Parathyroid adenoma (tissue), 2 donors: Measurements from ENCODE around the gene SEMA3A.

Experiments
- H2AFZ ChIP-seq: fragments of 300-600 bp; sonication (generic); one replicate; pipeline ENCODE4 v1.7.0; 2017; ENCODE audit warnings: antibody characterized with exemption, mild to moderate bottlenecking
- H3K27ac ChIP-seq: fragments of 300-600 bp; sonication (generic); one replicate; pipeline ENCODE4 v1.7.0; 2017
- H3K27me3 ChIP-seq: fragments of 300-600 bp; sonication (generic); one replicate; pipeline ENCODE4 v1.7.0; 2017; ENCODE audit warnings: low read length; ENCODE audit not compliant: control insufficient read depth, insufficient read depth
- H3K36me3 ChIP-seq: fragments of 300-600 bp; sonication (generic); one replicate; pipeline ENCODE4 v1.7.0; 2017; ENCODE audit warnings: low read length; ENCODE audit not compliant: control insufficient read depth, insufficient read depth
- H3K4me1 ChIP-seq: fragments of 300-600 bp; sonication (generic); one replicate; pipeline ENCODE4 v1.7.0; 2017; ENCODE audit warnings: control low read depth
- H3K4me2 ChIP-seq: fragments of 300-600 bp; sonication (generic); one replicate; pipeline ENCODE4 v1.7.0; 2017; ENCODE audit warnings: low read length
- H3K4me3 ChIP-seq: fragments of 300-600 bp; sonication (generic); one replicate; pipeline ENCODE4 v1.7.0; 2017; ENCODE audit warnings: low read depth, low read length
- H3K79me2 ChIP-seq: fragments of 300-600 bp; sonication (generic); one replicate; pipeline ENCODE4 v1.7.0; 2017; ENCODE audit warnings: control low read depth
- H3K9ac ChIP-seq: fragments of 300-600 bp; sonication (generic); one replicate; pipeline ENCODE4 v1.7.0; 2017; ENCODE audit warnings: mild to moderate bottlenecking
- H3K9me3 ChIP-seq: fragments of 300-600 bp; sonication (generic); one replicate; pipeline ENCODE4 v1.7.0; 2017; ENCODE audit warnings: low read length; ENCODE audit not compliant: control insufficient read depth
- CTCF ChIP-seq: fragments of 300-600 bp; sonication (generic); IDR thresholded peaks from one replicate; pipeline ENCODE4 v1.7.0; 2017; ENCODE audit warnings: antibody characterized with exemption, mild to moderate bottlenecking
- donor health status: primary hyperparathyroidism.

SEMA3A gene

GRCh38 chr7:84162584-84162983, 32.0 kb downstream of the SEMA3A start:
- no peak overlapping the region for H2AFZ ChIP-seq
- no peak for TF ChIP-seq CTCF
- no peaks in the 10 kb centered on the region for H3K27me3 ChIP-seq
- no peak overlapping the region for H3K9ac ChIP-seq
- H3K79me2 ChIP-seq: no peaks in the 10 kb centered on the region
- H3K4me2 ChIP-seq: no peak overlapping the region
- H3K9me3 ChIP-seq: no peaks in the 10 kb centered on the region
- H3K4me3 ChIP-seq: no peak overlapping the region
- H3K27ac ChIP-seq: no peak overlapping the region
- H3K36me3 ChIP-seq: no peaks in the 10 kb centered on the region
- H3K4me1 ChIP-seq: no peaks in the 10 kb centered on the region

DNA sequence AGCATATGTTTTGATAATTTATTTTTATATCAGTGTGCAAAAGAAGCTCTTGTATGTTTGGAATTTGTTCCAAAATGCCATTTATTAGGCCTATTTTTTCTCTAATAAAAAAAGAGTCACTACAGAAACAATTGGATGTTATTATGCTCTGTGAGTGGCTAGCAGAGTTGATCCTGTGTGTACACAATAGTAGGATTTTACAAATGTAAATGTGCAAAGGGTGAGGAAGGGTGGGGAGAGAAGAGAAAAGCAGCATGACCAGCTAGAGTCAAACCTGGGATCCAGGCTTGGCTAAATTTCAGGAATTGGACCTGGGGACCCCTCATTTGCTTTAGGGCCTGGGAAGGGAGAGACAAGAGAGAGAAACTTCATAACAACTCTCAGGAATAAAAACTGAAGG, 32.5 kb downstream of the SEMA3A start:
- H3K4me1 ChIP-seq: no peaks in the 10 kb centered on the region
- H3K4me2 ChIP-seq: no peak overlapping the region
- no peaks in the 10 kb centered on the region for H3K9me3 ChIP-seq
- H3K9ac ChIP-seq: no peak overlapping the region
- no peaks in the 10 kb centered on the region for H3K79me2 ChIP-seq
- no peak for TF ChIP-seq CTCF
- no peak overlapping the region for H3K27ac ChIP-seq
- H3K36me3 ChIP-seq: no peaks in the 10 kb centered on the region
- no peak overlapping the region for H3K4me3 ChIP-seq
- no peaks in the 10 kb centered on the region for H3K27me3 ChIP-seq
- no peak overlapping the region for H2AFZ ChIP-seq

DNA sequence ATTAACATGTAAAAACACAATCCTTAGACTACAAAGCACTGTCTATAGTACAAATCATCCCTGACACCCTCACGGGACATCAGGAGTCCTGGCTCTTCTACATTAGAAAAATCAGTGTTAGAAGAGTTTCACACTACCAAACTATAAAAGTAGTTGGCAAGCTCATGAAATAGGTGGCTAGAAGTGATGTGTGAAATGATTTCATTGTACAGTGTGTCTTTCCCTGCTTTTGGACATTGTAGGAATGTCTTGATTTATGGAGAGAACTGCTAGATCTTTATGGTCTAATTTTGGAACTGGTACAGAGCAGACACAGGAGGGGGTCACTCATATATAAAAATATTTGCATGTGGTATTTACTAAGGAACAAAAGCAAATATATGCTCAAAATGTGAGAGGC, 33.2 kb downstream of the SEMA3A start:
- Histone ChIP-seq H3K4me3 (no peak overlapping the region), H3K27ac (no peak overlapping the region), H3K27me3 (no peaks in the 10 kb centered on the region), H3K79me2 (no peaks in the 10 kb centered on the region), H3K9me3 (no peaks in the 10 kb centered on the region), H3K4me1 (no peaks in the 10 kb centered on the region), H3K36me3 (no peaks in the 10 kb centered on the region), H3K4me2 (no peak overlapping the region), H2AFZ (no peak overlapping the region), H3K9ac (no peak overlapping the region)
- no peak for TF ChIP-seq CTCF

DNA sequence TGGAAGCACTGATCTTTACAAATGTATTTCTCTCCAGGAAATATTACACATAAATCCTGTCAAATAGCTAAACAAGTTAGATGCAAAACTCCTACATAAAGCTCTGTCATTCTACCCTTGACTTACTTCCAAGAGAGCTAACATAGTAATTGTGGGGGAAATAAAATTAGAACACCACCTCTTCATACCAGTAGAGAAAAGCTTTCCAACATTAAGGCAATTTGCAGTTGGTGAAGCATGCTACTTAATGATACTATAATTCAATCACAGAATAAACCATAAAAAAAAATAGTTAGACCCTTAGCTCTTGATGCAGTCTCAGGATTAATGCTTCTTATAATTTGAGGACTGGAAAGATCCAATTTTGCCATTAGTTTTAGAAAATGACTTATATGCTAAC, 35.2 kb downstream of the SEMA3A start:
- no peak for TF ChIP-seq CTCF
- Histone ChIP-seq H2AFZ (no peak overlapping the region), H3K4me2 (no peak overlapping the region), H3K79me2 (no peaks in the 10 kb centered on the region), H3K4me1 (no peaks in the 10 kb centered on the region), H3K4me3 (no peak overlapping the region), H3K9ac (no peak overlapping the region), H3K27ac (no peak overlapping the region), H3K36me3 (no peaks in the 10 kb centered on the region), H3K27me3 (no peaks in the 10 kb centered on the region), H3K9me3 (no peaks in the 10 kb centered on the region)

DNA sequence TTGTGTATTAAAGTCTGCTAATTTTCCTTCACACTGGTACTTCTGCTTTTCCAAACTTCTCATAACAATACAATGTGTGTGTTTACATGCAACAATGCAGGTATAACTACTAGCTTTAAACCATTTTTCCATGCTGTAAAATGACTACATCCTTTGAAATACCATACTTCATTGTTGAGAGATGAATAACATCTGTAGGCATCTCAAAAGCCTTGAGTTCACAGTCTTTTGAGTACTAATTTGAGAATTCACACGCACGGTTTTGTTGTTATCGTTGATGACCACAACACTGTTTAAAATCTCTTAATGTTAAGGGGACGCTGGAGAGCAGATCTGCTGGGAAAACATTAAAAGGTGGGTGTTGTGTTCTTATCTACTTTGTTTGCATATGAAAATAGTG, 37.4 kb downstream of the SEMA3A start:
- H3K79me2 ChIP-seq: no peaks in the 10 kb centered on the region
- H3K9me3 ChIP-seq: no peaks in the 10 kb centered on the region
- H3K4me3 ChIP-seq: no peak overlapping the region
- H3K4me1 ChIP-seq: no peaks in the 10 kb centered on the region
- H3K9ac ChIP-seq: no peak overlapping the region
- no peak for TF ChIP-seq CTCF
- no peaks in the 10 kb centered on the region for H3K27me3 ChIP-seq
- H2AFZ ChIP-seq: no peak overlapping the region
- no peak overlapping the region for H3K4me2 ChIP-seq
- H3K27ac ChIP-seq: no peak overlapping the region
- no peaks in the 10 kb centered on the region for H3K36me3 ChIP-seq
